Smooth muscle cell (in vitro differentiated cells): ENCODE results near the gene ADISSP. TPM values are rescaled to one million over a fixed set of nuclear protein-coding genes. Genes with fewer than 3 reads are reported as not detected.

Experiments used
- DNase-seq: peaks from one replicate; lab custom pipeline; 2025; ENCODE audit not compliant: unreplicated experiment; lab: John Stamatoyannopoulos, UW
- H2AFZ ChIP-seq: fragments of 200-600 bp; sonication (generic); 2 replicates; pipeline ENCODE4 v1.6.0; 2016; ENCODE audit warnings: antibody characterized with exemption, low read depth, mild to moderate bottlenecking
- H3F3A ChIP-seq: fragments of 200-600 bp; sonication (generic); 2 replicates; pipeline ENCODE4 v1.6.0; 2017; ENCODE audit warnings: antibody characterized with exemption, low read depth
- H3K27ac ChIP-seq: fragments of 200-600 bp; sonication (generic); 2 replicates; pipeline ENCODE4 v1.5.1; 2016; ENCODE audit warnings: low read depth, mild to moderate bottlenecking
- H3K27me3 ChIP-seq: fragments of 200-600 bp; sonication (generic); 2 replicates; pipeline ENCODE4 v1.6.1; 2016; ENCODE audit warnings: low read depth, mild to moderate bottlenecking
- H3K36me3 ChIP-seq: fragments of 200-600 bp; sonication (generic); 2 replicates; pipeline ENCODE4 v1.5.1; 2016; ENCODE audit warnings: low read depth
- H3K4me1 ChIP-seq: fragments of 200-600 bp; sonication (generic); 2 replicates; pipeline ENCODE4 v1.5.1; 2016; ENCODE audit warnings: low read depth
- H3K4me2 ChIP-seq: fragments of 200-600 bp; sonication (generic); 2 replicates; pipeline ENCODE4 v1.6.0; 2016; ENCODE audit warnings: mild to moderate bottlenecking
- H3K4me3 ChIP-seq: fragments of 200-600 bp; sonication (generic); 2 replicates; pipeline ENCODE4 v1.5.1; 2016; ENCODE audit warnings: mild to moderate bottlenecking
- H3K79me2 ChIP-seq: fragments of 200-600 bp; sonication (generic); 2 replicates; pipeline ENCODE4 v1.6.0; 2016; ENCODE audit warnings: low read depth, mild to moderate bottlenecking
- H3K9ac ChIP-seq: fragments of 200-600 bp; sonication (generic); 2 replicates; pipeline ENCODE4 v1.6.0; 2016; ENCODE audit warnings: low read depth
- H3K9me3 ChIP-seq: fragments of 200-600 bp; sonication (generic); replicated peaks from 2 replicates; pipeline ENCODE4 v1.5.1; 2016; ENCODE audit warnings: low read depth
- H4K20me1 ChIP-seq: fragments of 200-600 bp; sonication (generic); 2 replicates; pipeline ENCODE4 v1.6.0; 2016; ENCODE audit warnings: low read depth
- CTCF ChIP-seq: fragments of 200-600 bp; sonication (generic); IDR thresholded peaks from 2 replicates; pipeline ENCODE4 v1.5.1; 2017; ENCODE audit warnings: borderline replicate concordance, mild to moderate bottlenecking, antibody characterized with exemption; ENCODE audit not compliant: insufficient read depth, poor library complexity, severe bottlenecking
- WGBS: methylation state at CpG from one replicate; pipeline ENCODE4 v1.1.7; 2016; ENCODE audit warnings: low lambda C conversion rate; 5-methylcytosine and 5-hydroxymethylcytosine counted together
- polyA plus RNA-seq: library from polyadenylated mRNA; unstranded; fragments of >200 nt; fragmentation: Nextera tagmentation; extraction: Ambion mirVana; gene quantifications from 2 replicates; pipeline ENCODE4 v1.2.1, GENCODE V29; 2016
- total RNA-seq: library from RNA; depleted of rRNA; stranded (reverse); fragments of >200 nt; gene quantifications from 2 replicates; pipeline ENCODE4 v1.2.3, GENCODE V29; 2014

ADISSP gene
- total and polyA plus RNA-seq, 2 experiments from 2014 or later = 7.6 to 46.7 TPM

- no peak for DNase-seq
- Histone ChIP-seq H3K36me3 (no peaks in the 10 kb centered on the region), H3K27me3 (no peaks in the 10 kb centered on the region), H3K4me2 (peak overlapping the region; percentile 96), H3K9me3 (no peaks in the 10 kb centered on the region), H3K4me3 (peak overlapping the region; percentile 60), H4K20me1 (no peaks in the 10 kb centered on the region), H3K4me1 (peaks cover 14% of the 10 kb centered on the region), H3K9ac (peak overlapping the region; percentile 47), H2AFZ (peak overlapping the region; percentile 83), H3F3A (no peaks in the 10 kb centered on the region), H3K79me2 (no peaks in the 10 kb centered on the region), H3K27ac (no peak overlapping the region)
- 52% methylated on average over 9 of the region's 9 CpGs for WGBS
- no peak for TF ChIP-seq CTCF
Measured at GRCh38 chr20:3766422-3767109, 987 bp downstream of the ADISSP start.

- DNase-seq = no peak
- H3K4me3 ChIP-seq = no peak overlapping the region
- no peaks in the 10 kb centered on the region for H3K36me3 ChIP-seq
- no peaks in the 10 kb centered on the region for H3F3A ChIP-seq
- H4K20me1 ChIP-seq = no peaks in the 10 kb centered on the region
- H3K79me2 ChIP-seq = no peaks in the 10 kb centered on the region
- 79% methylated on average over 3 of the region's 3 CpGs for WGBS
- no peaks in the 10 kb centered on the region for H3K27me3 ChIP-seq
- H3K27ac ChIP-seq = no peak overlapping the region
- no peak overlapping the region for H2AFZ ChIP-seq
- TF ChIP-seq CTCF = no peak
- no peak overlapping the region for H3K9ac ChIP-seq
- H3K4me2 ChIP-seq = no peak overlapping the region
- peaks cover 18% of the 10 kb centered on the region for H3K4me1 ChIP-seq
- no peaks in the 10 kb centered on the region for H3K9me3 ChIP-seq
Measured at GRCh38 chr20:3765171-3765882, 2.2 kb downstream of the ADISSP start.

- TF ChIP-seq CTCF = no peak
- no peak overlapping the region for H3K9ac ChIP-seq
- no peaks in the 10 kb centered on the region for H3K79me2 ChIP-seq
- H3K36me3 ChIP-seq = no peaks in the 10 kb centered on the region
- H2AFZ ChIP-seq = no peak overlapping the region
- no peak for DNase-seq
- H3K27me3 ChIP-seq = no peaks in the 10 kb centered on the region
- peaks cover 20% of the 10 kb centered on the region for H3K4me1 ChIP-seq
- no peak overlapping the region for H3K27ac ChIP-seq
- no peaks in the 10 kb centered on the region for H3F3A ChIP-seq
- WGBS = 94% methylated on average over 3 of the region's 3 CpGs
- H3K4me2 ChIP-seq = no peak overlapping the region
- H3K4me3 ChIP-seq = no peak overlapping the region
- no peaks in the 10 kb centered on the region for H4K20me1 ChIP-seq
- H3K9me3 ChIP-seq = no peaks in the 10 kb centered on the region
Measured at GRCh38 chr20:3764659-3765058, 2.9 kb downstream of the ADISSP start.
